Breast epithelium (tissue), 3 donors: ENCODE measurements around the gene NAV2.

Experiments
- POLR2AphosphoS5 ChIP-seq, 3 donors: sonication (generic); formaldehyde crosslinking; IDR thresholded peaks; one replicate each; pipeline ENCODE4 v1.6.1; 2017; ENCODE audit warnings: antibody characterized with exemption in 3 of 3
- TF ChIP-seq, protein P1 (sequence below), 3 donors: fragments of 450-650 bp; IDR thresholded peaks; one replicate each; pipeline ENCODE4 v1.5.1; 2016 to 2017; ENCODE audit warnings: antibody characterized with exemption in 3 of 3, mild to moderate bottlenecking in 3 of 3, moderate library complexity in 3 of 3

DNA sequence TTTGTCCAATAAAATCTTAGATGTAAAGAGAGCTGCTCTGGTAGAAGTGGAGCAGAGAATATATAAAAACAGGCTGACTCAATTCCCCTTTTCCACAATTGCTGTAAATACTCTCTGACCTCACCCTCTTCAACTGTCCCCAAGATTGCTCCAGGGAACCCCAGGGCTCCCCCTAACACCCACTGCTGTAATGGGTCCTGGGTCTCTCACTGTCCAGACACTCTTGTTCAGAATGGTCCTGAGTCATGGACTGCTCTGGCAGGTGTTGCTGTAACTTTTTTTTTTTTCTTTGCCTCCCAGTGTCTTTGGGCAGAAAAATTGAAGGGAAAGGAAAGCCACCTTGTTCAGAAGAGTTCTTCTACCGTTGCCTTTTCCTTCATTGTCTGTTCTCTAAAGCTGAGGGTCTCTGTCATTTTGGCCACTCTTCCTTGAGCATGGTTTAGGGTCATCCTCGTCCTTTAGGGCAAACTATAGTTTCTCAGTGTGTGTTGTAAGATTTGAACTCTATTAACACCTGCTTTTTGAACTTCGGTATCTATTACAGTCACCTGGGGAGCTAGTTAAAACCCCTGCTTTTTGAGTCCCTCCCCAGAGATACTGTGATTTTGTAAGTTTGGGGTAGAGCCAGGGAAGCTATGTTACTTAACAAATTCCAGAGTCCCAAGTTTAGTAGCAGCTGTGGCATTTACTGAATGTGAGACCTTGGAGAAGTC, 209.5 kb downstream of the NAV2 start:
- no peak for TF ChIP-seq POLR2AphosphoS5 (IDR thresholded peaks at IDR 0.05)
- TF ChIP-seq, protein P1, sequence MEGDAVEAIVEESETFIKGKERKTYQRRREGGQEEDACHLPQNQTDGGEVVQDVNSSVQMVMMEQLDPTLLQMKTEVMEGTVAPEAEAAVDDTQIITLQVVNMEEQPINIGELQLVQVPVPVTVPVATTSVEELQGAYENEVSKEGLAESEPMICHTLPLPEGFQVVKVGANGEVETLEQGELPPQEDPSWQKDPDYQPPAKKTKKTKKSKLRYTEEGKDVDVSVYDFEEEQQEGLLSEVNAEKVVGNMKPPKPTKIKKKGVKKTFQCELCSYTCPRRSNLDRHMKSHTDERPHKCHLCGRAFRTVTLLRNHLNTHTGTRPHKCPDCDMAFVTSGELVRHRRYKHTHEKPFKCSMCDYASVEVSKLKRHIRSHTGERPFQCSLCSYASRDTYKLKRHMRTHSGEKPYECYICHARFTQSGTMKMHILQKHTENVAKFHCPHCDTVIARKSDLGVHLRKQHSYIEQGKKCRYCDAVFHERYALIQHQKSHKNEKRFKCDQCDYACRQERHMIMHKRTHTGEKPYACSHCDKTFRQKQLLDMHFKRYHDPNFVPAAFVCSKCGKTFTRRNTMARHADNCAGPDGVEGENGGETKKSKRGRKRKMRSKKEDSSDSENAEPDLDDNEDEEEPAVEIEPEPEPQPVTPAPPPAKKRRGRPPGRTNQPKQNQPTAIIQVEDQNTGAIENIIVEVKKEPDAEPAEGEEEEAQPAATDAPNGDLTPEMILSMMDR (IDR thresholded peaks at IDR 0.05): no peak
